ENCODE data around the gene ATP5F1A. TPM values are rescaled to one million over a fixed set of nuclear protein-coding genes. Genes with fewer than 3 reads are reported as not detected.
"Not testable (repeated sequence)": the region's sequence is repeated elsewhere in the genome, so short reads cannot be mapped to it uniquely, and the experiment has no call there.

The ATP5F1A gene
- total RNA-seq, 1 experiment from 2014 or later, result 298 TPM

GRCh38 chr18:46050268-46050667 is 47.8 kb downstream of the ATP5F1A start:
- BruUV-seq (replicated peaks), result no TSS peak
- in situ Hi-C loops (cut with HindIII; ENCODE audit: low pct_unique_long_range_greater_than_20kb, low sequenced_read_pairs), result no loop called here
- H3K9me3 ChIP-seq (ENCODE audit: control insufficient read depth, insufficient read depth, low read depth, low read length), result no peaks in the 10 kb centered on the region
- TF ChIP-seq TCF7L2 (IDR thresholded peaks at IDR 0.05; ENCODE audit: low read depth, low read length) (no peak), SIN3A (IDR thresholded peaks at IDR 0.05; ENCODE audit: borderline replicate concordance, insufficient read depth, low read depth, low read length) (no peak), POLR2AphosphoS5 (IDR thresholded peaks at IDR 0.05; ENCODE audit: low read depth, low read length) (no peak), CTCF (IDR thresholded peaks at IDR 0.05) (no peak), REST (IDR thresholded peaks at IDR 0.05; ENCODE audit: insufficient read depth in 1 of 2, low read depth in 2 of 2, low read length in 1 of 2) (no peak)
- H3K4me1 ChIP-seq (ENCODE audit: control insufficient read depth, insufficient read depth, low read length), result no peaks in the 10 kb centered on the region
- POLR2A ChIA-PET, result no interaction called here
- H3K4me3 ChIP-seq (ENCODE audit: low read depth in 2 of 2, low read length in 2 of 2), result no peak overlapping the region
- CTCF ChIA-PET, result no interaction called here
- no peaks in the 10 kb centered on the region for H3K36me3 ChIP-seq (ENCODE audit: control insufficient read depth, insufficient read depth, low read length)
- no peak overlapping the region for H3K27ac ChIP-seq (ENCODE audit: low read length)
- DNase-seq (ENCODE audit: low read depth, low spot score) (no peak), ATAC-seq (no peak)
- H3K27me3 ChIP-seq (ENCODE audit: control insufficient read depth, insufficient read depth, low read length), result no peaks in the 10 kb centered on the region
- intact Hi-C loops (cut with micrococcal nuclease; ENCODE audit: unreplicated experiment), result no loop called here

GRCh38 chr18:46048641-46049040 is 49.5 kb downstream of the ATP5F1A start:
- DNase-seq (ENCODE audit: low read depth, low spot score) (no peak), ATAC-seq (no peak)
- H3K9me3 ChIP-seq (ENCODE audit: control insufficient read depth, insufficient read depth, low read depth, low read length), result no peaks in the 10 kb centered on the region
- no TSS peak for BruUV-seq (replicated peaks)
- H3K27ac ChIP-seq (ENCODE audit: low read length), result no peak overlapping the region
- in situ Hi-C loops (cut with HindIII; ENCODE audit: low pct_unique_long_range_greater_than_20kb, low sequenced_read_pairs), result no loop called here
- no peak overlapping the region for H3K4me3 ChIP-seq (ENCODE audit: low read depth in 2 of 2, low read length in 2 of 2)
- POLR2A ChIA-PET, result no interaction called here
- no peaks in the 10 kb centered on the region for H3K36me3 ChIP-seq (ENCODE audit: control insufficient read depth, insufficient read depth, low read length)
- H3K4me1 ChIP-seq (ENCODE audit: control insufficient read depth, insufficient read depth, low read length), result no peaks in the 10 kb centered on the region
- TF ChIP-seq CTCF (IDR thresholded peaks at IDR 0.05), result no peak
- TF ChIP-seq TCF7L2 (IDR thresholded peaks at IDR 0.05; ENCODE audit: low read depth, low read length), result no peak
- TF ChIP-seq SIN3A (IDR thresholded peaks at IDR 0.05; ENCODE audit: borderline replicate concordance, insufficient read depth, low read depth, low read length), result no peak
- no peak for TF ChIP-seq POLR2AphosphoS5 (IDR thresholded peaks at IDR 0.05; ENCODE audit: low read depth, low read length)
- no peak for TF ChIP-seq REST (IDR thresholded peaks at IDR 0.05; ENCODE audit: insufficient read depth in 1 of 2, low read depth in 2 of 2, low read length in 1 of 2)
- intact Hi-C loops (cut with micrococcal nuclease; ENCODE audit: unreplicated experiment), result no loop called here
- no peaks in the 10 kb centered on the region for H3K27me3 ChIP-seq (ENCODE audit: control insufficient read depth, insufficient read depth, low read length)
- CTCF ChIA-PET, result no interaction called here

GRCh38 chr18:46047369-46047768 is 50.7 kb downstream of the ATP5F1A start:
- H3K27me3 ChIP-seq (ENCODE audit: control insufficient read depth, insufficient read depth, low read length); POLR2A ChIA-PET; H3K4me3 ChIP-seq (ENCODE audit: low read depth in 2 of 2, low read length in 2 of 2); ATAC-seq; H3K27ac ChIP-seq (ENCODE audit: low read length); DNase-seq (ENCODE audit: low read depth, low spot score); intact Hi-C loops (cut with micrococcal nuclease; ENCODE audit: unreplicated experiment); CTCF ChIA-PET; H3K36me3 ChIP-seq (ENCODE audit: control insufficient read depth, insufficient read depth, low read length); in situ Hi-C loops (cut with HindIII; ENCODE audit: low pct_unique_long_range_greater_than_20kb, low sequenced_read_pairs); H3K4me1 ChIP-seq (ENCODE audit: control insufficient read depth, insufficient read depth, low read length); BruUV-seq (replicated peaks); H3K9me3 ChIP-seq (ENCODE audit: control insufficient read depth, insufficient read depth, low read depth, low read length): not testable (repeated sequence)

Data from Panc1 (cell line).